HG03280 (cell line): ENCODE measurements around the gene NFATC1.

ENCODE experiments used
- ATAC-seq: cut with Tn5 transposase; IDR thresholded peaks from one replicate; pipeline ENCODE4 v1.9.1; 2021; ENCODE audit warnings: mild to moderate bottlenecking, moderate library complexity; ENCODE audit not compliant: unreplicated experiment

NFATC1 gene

DNA sequence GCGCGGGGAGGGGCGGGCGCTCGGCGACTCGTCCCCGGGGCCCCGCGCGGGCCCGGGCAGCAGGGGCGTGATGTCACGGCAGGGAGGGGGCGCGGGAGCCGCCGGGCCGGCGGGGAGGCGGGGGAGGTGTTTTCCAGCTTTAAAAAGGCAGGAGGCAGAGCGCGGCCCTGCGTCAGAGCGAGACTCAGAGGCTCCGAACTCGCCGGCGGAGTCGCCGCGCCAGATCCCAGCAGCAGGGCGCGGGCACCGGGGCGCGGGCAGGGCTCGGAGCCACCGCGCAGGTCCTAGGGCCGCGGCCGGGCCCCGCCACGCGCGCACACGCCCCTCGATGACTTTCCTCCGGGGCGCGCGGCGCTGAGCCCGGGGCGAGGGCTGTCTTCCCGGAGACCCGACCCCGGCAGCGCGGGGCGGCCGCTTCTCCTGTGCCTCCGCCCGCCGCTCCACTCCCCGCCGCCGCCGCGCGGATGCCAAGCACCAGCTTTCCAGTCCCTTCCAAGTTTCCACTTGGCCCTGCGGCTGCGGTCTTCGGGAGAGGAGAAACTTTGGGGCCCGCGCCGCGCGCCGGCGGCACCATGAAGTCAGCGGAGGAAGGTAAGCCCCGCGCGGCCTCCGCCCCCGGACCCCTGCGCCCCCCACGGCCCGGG is at the start of gene NFATC1:
Gene NFATC1 (plus strand): TSS at position 170 of the 644 bp plus-strand sequence. CDS start 295 bp downstream, at position 465.
- no peak for ATAC-seq

DNA sequence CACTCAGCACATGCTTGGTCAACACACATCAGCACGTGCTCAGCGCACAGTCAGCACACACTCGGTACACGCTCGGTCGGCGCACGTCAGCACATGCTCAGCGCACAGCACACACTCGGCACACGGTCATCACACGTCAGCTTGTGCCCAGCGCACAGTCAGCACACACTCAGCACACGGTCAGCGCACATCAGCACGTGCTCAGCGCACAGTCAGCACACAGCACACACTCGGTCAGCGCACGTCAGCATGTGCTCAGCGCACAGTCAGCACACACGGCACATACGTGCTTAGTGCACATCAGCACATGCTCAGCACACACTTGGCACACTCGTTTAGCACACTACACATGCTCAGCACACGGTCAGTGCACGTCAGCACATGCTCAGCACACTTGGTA is 49.7 kb upstream of the NFATC1 start:
- ATAC-seq = no peak

DNA sequence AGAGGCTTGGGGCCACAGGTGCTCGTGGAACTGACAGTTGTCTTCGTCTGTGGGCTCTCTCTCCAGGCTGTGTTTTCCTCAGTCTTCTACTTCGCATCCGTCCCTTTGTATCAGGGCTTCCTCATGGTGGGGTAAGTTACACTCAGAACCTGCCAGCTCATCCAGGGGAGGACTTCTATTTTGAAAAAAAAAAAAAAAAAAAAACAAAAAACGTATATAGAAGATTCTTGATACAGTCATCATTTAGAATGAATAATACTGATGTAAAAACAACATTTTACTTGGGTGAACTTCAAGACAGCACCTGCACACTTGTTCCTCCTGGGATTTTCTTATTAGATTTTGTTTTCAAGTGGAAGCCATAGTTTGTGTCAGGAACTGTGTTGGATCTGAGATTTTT is 47.7 kb upstream of the NFATC1 start:
- ATAC-seq = no peak

DNA sequence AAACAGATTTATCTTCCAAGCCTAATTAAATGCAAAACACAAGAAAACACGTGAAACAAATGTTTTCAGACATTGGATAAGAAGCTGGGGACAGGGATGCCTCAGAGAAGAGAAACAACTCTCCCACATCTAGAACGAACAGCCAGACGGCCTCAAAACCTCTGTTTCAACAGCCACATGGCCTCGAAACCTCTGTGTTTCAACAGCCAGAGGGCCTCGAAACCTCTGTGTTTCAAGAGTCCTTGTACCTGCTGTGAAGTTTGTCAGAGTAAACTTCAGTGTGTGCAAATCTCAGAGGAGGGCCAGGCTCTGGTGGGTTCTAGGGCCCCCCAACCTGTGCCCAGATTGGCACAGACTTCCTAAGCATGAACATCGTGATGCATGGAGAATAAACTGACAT is 43.3 kb upstream of the NFATC1 start:
- ATAC-seq = no peak

DNA sequence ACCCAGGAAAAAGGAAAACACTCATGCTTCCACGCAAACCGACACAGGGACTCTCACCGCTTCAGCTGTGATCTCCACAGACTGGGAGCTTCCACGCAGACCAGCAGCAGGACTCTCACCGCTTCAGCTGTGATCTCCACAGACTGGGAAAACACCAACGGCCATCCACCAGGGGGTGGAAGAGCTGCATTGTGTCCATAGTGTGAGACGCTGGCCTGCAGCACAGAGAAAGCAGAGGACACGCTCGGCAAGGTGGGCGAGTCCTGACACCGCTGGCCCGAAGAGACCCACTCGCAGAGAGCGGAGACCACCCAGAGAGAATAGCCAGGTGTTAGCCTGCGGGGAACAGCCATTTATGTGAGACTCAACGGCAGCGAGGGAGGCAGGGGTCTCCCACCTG is 42.5 kb upstream of the NFATC1 start:
- ATAC-seq = no peak

DNA sequence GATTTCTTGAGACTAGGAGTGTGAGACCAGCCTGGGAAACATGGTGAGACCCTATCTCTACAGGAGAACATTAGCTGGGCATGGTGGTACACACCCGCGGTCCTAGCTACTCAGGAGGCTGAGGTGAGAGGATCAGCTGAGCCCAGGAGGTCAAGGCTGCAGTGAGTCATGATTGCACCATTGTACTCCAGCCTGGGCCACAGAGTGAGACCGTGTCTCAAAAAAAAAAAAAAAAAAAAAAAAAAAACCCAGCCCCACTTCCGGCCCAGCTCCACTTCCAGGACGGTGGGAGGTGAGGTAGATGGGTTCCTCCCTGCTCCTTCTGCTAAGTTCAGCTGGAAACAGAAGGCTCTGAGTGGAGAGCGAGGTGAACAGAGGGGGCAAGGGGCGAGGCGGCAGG is 41.4 kb upstream of the NFATC1 start:
- no peak for ATAC-seq

DNA sequence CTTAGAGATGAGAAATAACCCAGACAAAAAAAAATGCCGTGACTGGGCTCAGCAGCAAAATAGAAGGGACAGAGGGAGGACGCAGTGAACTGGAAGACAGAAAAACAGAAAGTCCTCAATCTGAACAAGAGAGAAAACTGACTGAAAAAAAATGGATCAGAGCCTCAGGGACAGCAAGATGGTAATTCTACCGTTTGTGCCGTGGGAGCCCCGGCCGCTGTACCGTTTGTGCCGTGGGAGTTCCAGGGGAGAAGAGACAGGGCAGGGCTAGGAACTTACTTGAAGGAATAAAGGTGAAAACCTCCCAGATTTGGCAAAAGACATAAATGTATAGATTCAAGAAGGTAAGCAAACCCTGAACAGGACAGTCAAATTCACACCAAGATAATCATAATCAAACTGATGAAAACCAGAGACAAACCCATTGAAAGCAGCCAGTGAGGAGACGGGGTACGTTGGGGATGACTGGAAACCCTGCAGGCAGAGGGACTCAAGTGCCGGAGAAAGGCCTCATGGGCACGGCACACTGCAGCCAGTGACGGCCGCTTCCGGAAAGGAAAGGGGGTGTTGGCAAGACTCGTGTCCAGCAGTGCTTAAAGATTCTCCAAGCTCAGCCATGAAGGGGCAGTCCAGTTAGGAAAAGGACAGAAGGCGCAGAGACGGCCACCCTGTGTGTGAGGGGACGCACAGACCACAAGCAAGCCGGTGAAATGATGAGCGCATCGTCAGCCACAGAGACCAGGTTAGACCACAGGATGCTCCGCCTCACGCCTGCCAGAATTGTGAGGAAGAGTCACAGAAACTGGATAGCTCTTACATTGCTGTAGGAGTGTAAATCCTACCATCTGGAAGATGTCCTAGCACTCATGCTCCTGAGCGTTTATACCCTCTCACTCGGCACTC is 40.0 kb upstream of the NFATC1 start:
- ATAC-seq = peak; percentile 55

DNA sequence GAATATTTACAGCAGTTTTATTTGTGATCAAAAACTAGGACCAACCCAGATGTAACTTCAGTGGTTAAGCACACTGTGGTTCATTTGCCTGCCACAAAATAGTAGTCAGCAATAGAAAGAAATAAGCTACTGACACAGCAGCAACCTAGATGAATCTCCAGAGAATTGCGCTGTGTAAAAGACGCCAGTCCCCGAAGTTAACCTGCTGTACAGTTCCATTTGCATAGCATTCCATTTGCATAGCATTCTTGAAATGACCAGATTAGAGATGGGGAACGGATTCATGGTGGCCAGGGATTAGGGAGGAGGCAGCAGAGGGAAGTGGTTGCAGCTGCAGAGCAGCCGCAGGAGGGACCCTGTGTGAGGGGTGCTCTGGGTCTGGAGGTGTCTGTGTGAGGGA is 39.3 kb upstream of the NFATC1 start:
- peak; percentile 68 for ATAC-seq

DNA sequence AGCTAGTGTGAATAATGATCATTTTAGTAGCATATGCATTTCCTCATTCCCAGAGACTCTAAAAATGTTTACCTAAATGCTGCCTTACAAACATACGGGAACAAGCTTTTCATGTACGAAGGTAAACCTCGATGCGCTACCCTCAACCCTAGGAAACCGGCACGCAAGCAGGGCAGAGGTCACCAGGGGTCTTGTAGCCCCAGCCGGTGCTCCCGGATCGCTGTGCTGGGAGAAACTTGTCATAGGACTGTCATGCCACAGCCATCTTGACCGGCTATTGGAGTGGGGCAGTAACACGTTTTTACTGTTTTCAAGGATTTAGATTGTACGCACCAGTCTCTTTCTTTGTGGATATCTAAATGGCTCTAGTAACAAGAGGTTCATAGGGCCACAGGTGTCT is 34.8 kb upstream of the NFATC1 start:
- no peak for ATAC-seq

DNA sequence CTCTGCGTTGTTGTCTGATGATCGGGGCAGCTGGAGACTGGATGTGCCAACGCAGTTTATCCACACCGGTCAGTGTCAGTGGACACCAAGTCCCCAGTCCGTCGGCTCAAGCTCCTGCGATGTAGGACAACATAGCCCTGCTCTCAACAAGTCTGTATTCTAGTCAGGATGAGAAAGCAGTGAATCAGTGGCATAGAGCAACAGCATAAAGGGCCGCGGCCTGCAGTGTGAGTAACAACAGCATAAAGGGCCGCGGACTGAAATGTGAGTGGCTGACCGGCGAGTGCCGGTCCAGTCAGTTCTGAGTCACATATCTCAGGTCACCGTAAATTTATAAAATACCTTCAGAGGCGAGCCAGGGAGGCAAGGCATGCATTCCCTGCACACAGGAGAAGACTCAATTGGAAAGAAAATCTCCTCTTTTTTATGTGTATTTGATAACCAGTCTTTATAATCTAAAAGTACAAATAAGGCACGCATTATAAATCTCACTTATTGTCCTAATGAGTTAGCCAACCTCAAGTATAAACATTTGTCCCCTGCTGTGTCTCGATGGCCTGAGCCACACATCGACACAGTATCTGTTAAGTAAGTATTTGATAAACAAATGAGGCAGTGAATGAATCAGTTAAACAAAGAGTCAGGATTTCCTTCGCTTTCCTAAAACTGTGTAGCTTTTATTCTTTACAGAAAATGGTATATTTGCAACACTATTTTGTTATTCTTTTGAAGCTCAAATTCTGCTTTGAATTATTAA is 33.8 kb upstream of the NFATC1 start:
- ATAC-seq = no peak

DNA sequence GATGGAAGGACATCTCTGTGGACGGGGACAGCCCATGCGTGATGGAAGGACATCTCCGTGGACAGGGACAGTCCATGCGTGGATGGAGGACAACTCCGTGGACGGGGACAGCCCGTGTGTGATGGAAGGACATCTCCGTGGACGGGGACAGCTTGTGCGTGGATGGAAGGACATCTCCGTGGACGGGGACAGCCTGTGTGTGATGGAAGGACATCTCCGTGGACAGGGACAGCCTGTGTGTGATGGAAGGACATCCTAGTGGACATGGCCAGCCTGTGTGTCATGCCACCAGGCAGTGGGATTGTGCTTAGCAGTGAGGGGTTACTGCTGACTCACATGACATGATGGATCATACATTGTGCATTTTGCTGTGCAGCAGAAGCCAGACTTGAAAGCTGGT is 30.0 kb upstream of the NFATC1 start:
- ATAC-seq = no peak

DNA sequence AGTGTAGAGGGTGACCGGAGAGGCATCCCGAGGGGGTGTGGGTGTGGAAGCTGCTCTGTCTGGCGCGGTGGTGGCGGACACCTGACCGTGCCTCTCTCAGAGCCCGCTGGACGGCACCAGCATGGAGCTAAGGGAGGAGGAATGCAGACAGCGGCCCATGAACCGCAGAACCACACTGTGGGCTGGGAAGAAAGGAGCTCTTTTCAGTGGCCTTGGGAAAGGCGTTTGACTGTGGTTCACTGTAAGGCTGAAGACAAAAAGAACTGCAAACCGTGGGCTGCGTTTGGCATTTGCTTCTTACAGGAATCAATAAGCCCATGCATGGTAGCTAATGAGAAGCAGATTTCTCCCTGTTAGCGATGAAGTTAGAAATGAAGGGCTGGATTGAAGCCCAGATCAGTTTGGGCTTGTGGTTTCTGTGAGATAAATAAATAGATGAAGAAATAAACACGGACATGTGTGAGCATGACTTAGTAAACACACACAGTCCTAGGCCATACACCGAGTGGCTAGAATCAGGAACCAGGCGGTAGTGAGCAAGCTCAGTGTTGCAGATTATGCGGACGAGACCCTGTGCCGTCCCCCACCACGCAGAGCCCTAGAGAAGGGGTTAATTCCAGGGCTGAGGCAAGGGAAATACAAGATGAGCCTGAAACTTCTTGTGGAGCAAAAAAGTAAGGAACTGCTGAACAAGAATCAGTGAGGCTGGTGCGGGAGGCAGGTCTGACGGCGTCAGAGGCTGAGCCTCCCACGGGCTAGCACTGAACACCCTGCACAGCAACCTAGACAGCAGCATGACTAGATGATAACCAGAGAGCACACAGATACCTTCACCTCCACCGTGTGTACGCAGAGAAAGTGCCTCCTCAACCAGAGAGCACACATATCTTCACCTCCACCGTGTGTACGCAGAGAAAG is 29.3 kb upstream of the NFATC1 start:
- ATAC-seq = no peak

DNA sequence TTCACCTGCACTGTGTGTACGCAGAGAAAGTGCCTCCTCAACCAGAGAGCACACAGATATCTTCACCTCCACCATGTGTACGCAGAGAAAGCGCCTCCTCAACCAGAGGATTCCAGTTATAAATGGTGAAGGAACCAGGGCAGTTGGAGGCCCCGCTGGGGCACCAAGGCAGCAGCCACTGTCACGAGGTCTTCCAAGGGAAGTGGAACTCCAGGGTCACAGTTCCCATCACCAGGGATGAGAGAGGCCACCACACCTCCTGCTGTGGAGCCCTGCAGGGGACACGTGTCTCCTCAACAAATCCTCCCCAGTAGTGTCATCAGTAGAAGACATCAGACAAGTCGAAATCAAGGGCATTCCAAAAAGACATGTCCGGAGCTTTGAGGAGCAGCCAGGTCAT is 28.2 kb upstream of the NFATC1 start:
- no peak for ATAC-seq

DNA sequence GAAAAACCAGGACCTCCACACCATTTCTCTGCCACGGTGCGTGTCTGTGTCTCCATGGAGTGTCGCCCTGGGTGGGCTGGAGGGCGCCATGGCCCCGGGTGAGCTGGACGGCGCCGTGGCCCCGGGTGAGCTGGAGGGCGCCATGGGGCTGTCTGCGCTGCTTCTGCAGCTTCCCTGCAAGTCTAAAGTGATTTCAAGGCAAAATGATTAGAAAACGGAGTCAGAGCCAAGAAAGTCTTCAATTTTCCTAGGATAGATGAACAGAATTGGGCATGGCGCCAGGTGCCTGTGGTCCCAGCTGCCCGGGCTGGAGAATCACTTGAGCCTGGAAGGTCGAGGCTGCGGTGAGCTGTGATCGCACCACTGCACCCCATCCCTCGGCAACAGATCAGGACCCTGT is 27.7 kb upstream of the NFATC1 start:
- no peak for ATAC-seq

DNA sequence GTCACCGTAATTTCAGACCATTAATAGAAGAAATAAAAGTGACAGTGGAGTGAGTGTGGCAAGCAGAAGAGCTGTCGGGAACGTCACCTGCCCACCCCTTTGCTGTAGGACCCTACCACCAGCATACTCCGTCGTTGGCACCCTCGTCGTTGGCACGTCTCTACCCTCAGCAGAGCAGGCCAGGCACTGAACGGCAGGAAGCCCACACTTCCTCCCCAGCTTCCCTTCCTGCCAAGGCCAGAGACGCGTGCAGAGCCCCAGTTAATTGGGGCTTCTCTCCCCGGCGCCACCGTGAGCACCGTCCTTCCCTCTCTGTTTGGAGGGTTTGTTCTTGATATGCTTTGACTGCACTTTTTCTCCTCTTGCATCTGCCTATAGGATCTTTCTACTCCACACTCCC is 27.0 kb upstream of the NFATC1 start:
- no peak for ATAC-seq

DNA sequence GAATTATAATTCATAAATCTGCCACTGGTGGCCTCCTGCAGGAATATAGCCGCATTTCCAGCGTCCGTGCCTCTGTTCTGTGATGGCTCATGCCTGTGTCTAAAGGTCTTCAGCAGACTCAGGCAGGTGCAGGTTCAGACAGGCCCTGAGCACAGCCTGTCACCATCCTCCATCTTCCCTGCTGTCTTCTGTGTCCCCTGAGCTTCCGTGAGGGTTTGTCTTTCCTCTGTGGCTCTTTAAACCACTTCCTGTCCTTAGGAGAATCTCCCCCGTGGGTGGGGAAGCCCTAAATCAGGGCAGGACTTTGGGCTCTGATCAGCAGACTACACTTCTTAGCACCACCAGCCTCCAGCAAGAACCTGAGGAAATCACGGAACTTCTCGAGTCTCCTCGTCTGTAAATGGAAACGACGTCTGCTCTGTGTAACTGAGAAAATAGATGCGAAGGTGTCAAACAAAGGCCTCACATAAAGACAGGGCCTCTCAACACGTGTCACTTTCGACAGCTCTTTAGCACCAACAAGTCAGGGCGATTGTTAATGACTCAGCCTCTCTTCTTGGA is 24.1 kb upstream of the NFATC1 start:
- no peak for ATAC-seq

DNA sequence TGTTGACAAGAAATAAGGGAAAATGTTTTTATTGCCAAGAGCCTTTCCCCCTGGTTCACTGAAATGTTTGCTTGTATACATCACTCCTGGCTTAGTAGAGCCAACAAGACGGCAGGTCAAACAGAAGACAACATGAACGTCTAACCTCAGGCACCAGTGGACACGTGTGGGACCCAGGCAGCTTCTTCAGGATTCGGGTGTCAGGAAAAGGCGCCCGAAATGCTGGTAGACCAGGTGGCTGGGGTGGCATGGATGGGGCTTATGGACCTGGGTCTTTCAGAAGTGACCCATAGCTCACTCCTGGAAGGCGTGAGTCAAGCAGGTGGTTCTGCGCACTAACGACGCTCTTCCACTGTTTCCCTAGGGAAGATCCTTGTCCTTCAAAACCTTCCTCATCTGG is 23.3 kb upstream of the NFATC1 start:
- ATAC-seq = no peak

DNA sequence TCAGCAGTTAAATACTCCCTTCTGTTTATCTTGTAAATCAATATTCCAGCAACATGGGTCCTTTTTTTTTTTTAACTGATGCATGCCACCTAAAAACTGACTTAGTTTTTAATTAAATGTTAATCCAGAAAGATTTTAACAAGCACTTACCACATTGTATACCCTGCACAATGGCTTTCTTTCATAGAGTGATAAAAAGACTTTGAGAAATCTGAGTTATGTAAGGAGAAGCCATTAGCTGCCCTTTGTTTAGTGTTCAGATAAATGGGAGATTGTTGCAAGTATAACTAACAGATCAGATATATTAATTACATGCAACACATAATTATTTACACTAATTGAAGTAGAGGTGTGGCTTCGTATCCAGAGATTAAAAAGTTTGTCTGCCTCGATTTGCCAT is 22.7 kb upstream of the NFATC1 start:
- no peak for ATAC-seq

DNA sequence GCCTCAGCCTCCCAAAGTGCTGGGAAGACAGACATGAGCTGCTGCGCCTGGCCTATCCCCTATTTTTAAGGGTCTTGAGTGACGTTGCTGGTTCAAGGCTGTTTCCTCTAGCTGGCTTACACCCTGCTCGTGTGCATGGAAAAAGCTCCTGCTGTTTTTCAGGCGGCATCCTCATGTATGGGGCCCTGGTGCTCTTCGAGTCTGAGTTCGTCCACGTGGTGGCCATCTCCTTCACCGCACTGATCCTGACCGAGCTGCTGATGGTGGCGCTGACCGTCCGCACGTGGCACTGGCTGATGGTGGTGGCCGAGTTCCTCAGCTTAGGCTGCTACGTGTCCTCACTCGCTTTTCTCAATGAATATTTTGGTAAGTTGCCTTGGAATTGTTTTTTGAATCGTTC is 22.0 kb upstream of the NFATC1 start:
- ATAC-seq = no peak

DNA sequence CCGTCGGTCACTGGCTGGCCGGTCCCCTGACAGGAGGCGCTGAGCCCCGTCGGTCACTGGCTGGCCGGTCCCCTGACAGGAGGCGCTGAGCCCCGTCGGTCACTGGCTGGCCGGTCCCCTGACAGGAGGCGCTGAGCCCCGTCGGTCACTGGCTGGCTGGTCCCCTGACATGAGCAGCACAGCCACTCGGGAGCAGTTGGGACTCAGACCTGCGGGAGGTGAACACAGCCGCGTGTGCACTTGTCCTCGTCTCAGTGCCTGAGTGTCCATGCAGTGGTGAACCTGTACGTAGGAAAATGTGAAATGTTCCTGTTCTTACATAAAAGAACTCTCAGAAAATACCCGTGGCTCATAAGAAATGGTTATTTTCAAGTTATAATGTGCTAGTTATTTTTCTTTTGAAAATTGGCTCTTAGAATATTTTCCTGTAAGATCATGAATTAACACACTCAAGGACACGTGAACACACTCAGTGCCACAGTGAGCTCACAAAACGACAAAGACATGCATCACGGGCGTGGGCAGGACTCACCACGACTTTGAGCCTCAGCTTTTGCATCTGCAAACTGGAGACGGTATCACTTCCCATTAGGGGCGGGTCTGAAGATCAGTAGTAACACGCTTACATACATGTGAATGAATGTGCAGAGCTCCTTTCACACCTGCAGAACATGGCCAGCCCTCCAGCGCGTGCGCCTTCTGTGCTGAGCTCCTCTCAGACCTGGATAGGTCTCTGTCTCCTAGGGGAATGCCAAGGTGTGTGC is 21.1 kb upstream of the NFATC1 start:
- ATAC-seq = peak; percentile 82
